ENCODE measurements around the gene LAMTOR2. TPM values are rescaled to one million over a fixed set of nuclear protein-coding genes. Genes with fewer than 3 reads are reported as not detected.
"Not testable (repeated sequence)": the region's sequence is repeated elsewhere in the genome, so short reads cannot be mapped to it uniquely, and the experiment has no call there.

LAMTOR2 gene
- total RNA-seq, 2 experiments from 2014 or later: 59.3 to 60.6 TPM

DNA sequence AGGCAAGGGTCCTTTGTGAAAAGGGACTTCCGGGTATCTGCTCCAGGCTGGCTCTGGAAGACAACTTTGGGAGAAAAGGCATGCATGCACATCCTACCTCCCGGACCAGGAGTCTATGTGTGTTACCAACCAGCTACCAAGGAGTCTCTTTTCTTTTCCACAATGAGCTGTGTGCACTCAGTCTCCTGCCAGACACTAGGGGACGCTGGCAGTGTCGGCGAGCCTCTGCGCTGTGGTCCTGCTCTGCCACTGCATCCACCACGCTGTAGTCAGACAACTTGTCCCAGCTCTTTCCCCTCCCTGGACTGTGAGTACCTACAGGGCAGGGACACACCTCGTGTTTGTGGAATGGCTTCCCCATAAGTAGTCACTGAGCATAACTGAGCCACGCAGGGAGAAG is 28.7 kb upstream of the LAMTOR2 start:
- Mint-ChIP-seq H3K27me3 (peaks cover 4% of the 10 kb centered on the region), H3K4me3 (no peak overlapping the region), H3K4me1 (peaks cover 16% of the 10 kb centered on the region), H3K36me3 (no peaks in the 10 kb centered on the region), H3K27ac (no peak overlapping the region), H3K9me3 (ENCODE audit: low read depth) (no peaks in the 10 kb centered on the region)
- ATAC-seq (peak; percentile 85), DNase-seq (peak; percentile 69)
- CTCF ChIA-PET: interaction anchor here (0.7 to 1.2 kb wide), 10 partner anchors 8 to 775 kb away, joined by 3 to 10 read pairs (median 3); no protein-coding TSS in a partner anchor

DNA sequence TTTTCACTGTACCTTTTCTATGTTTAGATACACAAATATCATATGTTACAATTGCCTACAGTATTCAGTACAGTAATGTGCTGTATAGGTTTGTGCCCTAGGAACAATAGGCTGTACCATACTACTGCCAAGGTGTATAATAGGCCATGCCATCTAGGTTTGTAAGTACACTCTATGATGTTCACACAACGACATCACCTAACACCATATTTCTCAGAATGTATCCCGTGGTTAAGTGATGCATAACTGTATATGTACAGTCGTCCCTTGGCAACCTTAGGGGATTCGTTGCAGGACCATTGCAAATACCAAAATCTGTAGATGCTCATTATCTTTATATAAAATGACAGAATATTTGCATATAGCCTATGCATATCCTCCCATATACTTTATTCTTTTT is 28.0 kb upstream of the LAMTOR2 start:
- CTCF ChIA-PET: interaction anchor here (0.7 to 1.2 kb wide), 7 partner anchors 7 to 776 kb away, joined by 3 to 10 read pairs (median 3); no protein-coding TSS in a partner anchor
- Mint-ChIP-seq H3K27ac (no peak overlapping the region), H3K36me3 (no peaks in the 10 kb centered on the region), H3K27me3 (peaks cover 4% of the 10 kb centered on the region), H3K4me3 (no peak overlapping the region), H3K9me3 (ENCODE audit: low read depth) (no peaks in the 10 kb centered on the region), H3K4me1 (peaks cover 13% of the 10 kb centered on the region)
- peak; percentile 35 for ATAC-seq
- no peak for DNase-seq

DNA sequence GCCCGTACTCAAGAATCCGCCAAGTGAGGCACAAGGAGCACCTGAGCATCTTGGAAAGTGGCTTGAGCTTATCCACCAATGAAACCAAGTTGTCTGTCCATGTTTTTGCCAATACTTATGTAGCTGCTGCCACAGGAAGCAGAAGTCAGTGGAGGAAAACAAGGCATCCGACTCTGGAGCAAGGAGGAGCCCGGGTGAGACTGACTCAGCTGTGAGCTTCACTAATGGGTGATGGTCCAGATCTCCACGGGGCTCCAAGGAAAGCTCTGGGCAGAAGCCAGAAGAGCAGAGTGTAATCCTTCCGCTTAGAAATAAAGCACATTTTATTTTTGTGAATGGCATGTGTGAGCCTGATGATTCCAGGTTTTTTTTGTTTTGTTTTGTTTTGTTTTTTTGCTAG is 21.6 kb upstream of the LAMTOR2 start:
- H3K4me1 Mint-ChIP-seq: peaks cover 11% of the 10 kb centered on the region
- no peak for DNase-seq
- H3K9me3 Mint-ChIP-seq (ENCODE audit: low read depth): no peaks in the 10 kb centered on the region
- peaks cover 2% of the 10 kb centered on the region for H3K36me3 Mint-ChIP-seq
- no peak overlapping the region for H3K4me3 Mint-ChIP-seq
- ATAC-seq: no peak
- no peaks in the 10 kb centered on the region for H3K27me3 Mint-ChIP-seq
- no peak overlapping the region for H3K27ac Mint-ChIP-seq
- CTCF ChIA-PET: interaction anchor here (0.7 to 1.7 kb wide), 3 partner anchors 20 to 54 kb away, joined by 3 to 9 read pairs (median 6); partner anchors contain the start of gene UBQLN4

DNA sequence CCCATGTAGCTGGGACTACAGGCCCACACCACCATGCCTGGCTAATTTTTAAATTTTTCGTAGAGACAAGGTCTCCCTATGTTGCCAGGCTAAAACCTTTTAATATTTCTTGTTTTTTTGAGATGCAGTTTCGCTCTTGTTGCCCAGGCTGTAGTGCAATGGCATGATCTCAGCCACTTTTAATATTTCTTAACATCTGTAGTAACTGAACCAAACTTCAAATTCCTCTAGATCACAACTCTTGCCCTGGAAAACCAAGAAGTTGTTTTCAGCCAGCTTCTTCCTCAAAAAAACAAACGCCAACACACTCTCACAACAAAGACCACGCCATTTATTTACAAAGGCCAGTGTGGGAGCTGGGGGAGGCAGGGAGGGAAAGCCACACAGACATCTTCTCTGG is 19.6 kb upstream of the LAMTOR2 start:
- H3K9me3 Mint-ChIP-seq (ENCODE audit: low read depth); H3K4me3 Mint-ChIP-seq; DNase-seq; ATAC-seq; H3K27ac Mint-ChIP-seq; H3K36me3 Mint-ChIP-seq; H3K27me3 Mint-ChIP-seq; CTCF ChIA-PET: not testable (repeated sequence)
- H3K4me1 Mint-ChIP-seq: peaks cover 11% of the 10 kb centered on the region

DNA sequence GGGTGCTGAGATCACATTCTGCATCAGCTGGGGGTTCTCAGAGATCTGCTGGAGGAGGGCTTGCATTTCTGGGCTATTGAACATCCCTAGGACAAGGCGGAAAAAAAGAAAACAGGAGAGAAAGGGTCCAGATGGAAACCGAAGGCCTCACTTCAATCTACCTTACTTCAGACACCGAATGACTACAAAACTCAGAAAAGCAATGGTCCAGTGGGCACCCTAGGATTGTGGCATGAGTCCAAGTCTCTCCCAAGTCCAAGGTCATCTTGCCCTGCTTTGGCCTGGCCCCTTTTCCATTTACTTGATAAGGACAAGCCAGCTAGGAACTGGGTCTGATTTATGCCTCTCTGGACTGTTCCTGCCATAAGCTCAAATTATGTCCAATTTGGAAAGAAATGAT is 11.8 kb upstream of the LAMTOR2 start:
- H3K9me3 Mint-ChIP-seq (ENCODE audit: low read depth): no peaks in the 10 kb centered on the region
- no peak overlapping the region for H3K27ac Mint-ChIP-seq
- no peak overlapping the region for H3K4me3 Mint-ChIP-seq
- H3K4me1 Mint-ChIP-seq: peaks cover 10% of the 10 kb centered on the region
- CTCF ChIA-PET: interaction anchor here (1.1 kb wide), 1 partner anchor 24 kb away, joined by 3 read pairs; no protein-coding TSS in a partner anchor
- DNase-seq: no peak
- ATAC-seq: no peak
- peaks cover 11% of the 10 kb centered on the region for H3K36me3 Mint-ChIP-seq
- H3K27me3 Mint-ChIP-seq: no peaks in the 10 kb centered on the region

DNA sequence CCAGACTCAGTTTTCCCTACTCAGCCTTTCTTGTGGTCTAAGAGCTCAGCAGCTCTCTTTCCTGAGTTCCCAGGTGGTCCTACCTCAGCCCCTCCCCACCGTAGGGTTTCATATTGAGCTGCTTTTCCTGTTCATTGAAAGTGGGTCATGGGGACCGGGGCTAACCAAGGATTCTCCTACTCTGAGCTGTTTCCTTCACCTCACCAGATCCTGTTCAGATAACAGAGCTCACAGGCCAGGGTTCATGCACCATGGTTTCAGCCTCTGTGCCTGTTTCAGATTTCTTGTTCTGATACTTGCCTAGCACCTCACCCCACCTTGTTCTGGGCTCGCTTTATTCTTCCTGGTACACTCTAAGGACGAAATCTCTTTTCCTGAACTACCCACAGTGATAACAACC is 9.5 kb upstream of the LAMTOR2 start:
- H3K36me3 Mint-ChIP-seq: peaks cover 9% of the 10 kb centered on the region
- no peaks in the 10 kb centered on the region for H3K27me3 Mint-ChIP-seq
- ATAC-seq (peak; percentile 89), DNase-seq (peak; percentile 55)
- H3K4me3 Mint-ChIP-seq: no peak overlapping the region
- H3K4me1 Mint-ChIP-seq: peaks cover 10% of the 10 kb centered on the region
- peak overlapping the region; percentile 37 for H3K27ac Mint-ChIP-seq
- H3K9me3 Mint-ChIP-seq (ENCODE audit: low read depth): no peaks in the 10 kb centered on the region
- CTCF ChIA-PET: interaction anchor here (0.8 to 1.3 kb wide), 5 partner anchors 17 to 104 kb away, joined by 3 to 4 read pairs (median 4); partner anchors contain the start of gene ARHGEF2

DNA sequence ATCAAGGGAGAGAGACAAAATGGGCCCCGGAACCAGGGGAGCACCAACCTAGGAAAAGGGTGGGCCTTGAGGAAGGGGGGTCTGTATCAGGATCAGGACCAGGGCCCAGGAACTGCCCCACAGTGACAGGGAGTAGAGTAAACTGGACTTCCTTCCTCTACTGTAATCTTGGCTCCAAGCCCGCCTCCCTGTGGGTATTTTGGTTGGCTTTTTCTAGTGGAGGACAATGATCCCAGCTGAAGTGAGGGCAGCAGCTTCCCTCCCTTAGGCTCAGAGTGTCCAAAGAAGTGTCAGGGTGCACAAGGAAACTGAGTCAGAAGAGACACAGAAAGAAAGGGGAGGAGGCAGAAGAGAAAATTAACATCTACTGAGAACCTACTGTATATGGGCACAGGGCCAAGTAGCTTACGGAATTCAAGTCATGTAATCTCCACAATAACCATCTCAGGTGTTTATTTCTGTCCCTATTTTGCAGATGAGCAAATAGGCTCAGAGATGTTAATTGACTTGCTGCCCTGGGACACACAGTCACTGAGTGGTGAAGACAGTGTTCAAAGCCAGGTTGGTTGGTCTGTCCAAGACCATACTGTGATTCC is 5.8 kb upstream of the LAMTOR2 start:
- H3K4me3 Mint-ChIP-seq: no peak overlapping the region
- peaks cover 20% of the 10 kb centered on the region for H3K4me1 Mint-ChIP-seq
- H3K36me3 Mint-ChIP-seq: no peaks in the 10 kb centered on the region
- H3K27ac Mint-ChIP-seq: no peak overlapping the region
- ATAC-seq: no peak
- H3K27me3 Mint-ChIP-seq: no peaks in the 10 kb centered on the region
- CTCF ChIA-PET: interaction anchor here (1.4 kb wide), 1 partner anchor 25 kb away, joined by 3 read pairs; no protein-coding TSS in a partner anchor
- no peak for DNase-seq
- H3K9me3 Mint-ChIP-seq (ENCODE audit: low read depth): no peaks in the 10 kb centered on the region

DNA sequence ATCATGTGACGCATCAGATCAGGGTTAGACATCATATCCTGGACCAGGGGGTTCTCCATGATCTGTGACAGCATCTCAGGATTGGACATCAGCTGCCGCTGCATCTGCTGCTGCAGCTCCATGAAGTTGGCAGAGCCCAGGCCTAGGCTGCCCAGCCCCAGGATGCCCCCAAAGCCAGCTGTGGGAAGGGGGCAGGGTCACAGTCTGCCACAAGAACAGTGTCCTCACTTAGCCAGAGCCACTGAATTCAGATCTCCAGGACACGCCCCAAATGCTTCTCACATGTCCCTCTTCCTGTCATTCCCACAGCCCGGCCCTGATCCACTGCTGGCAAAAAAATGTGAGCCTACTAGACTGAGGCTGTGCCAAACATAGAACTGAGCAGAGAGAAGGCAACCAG is 4.2 kb upstream of the LAMTOR2 start:
- DNase-seq: no peak
- Mint-ChIP-seq H3K27me3 (no peaks in the 10 kb centered on the region), H3K36me3 (no peaks in the 10 kb centered on the region), H3K9me3 (ENCODE audit: low read depth) (no peaks in the 10 kb centered on the region), H3K4me1 (peaks cover 17% of the 10 kb centered on the region), H3K27ac (no peak overlapping the region), H3K4me3 (no peak overlapping the region)
- ATAC-seq: no peak
- CTCF ChIA-PET: interaction anchor here (3.0 kb wide), 1 partner anchor 16 kb away, joined by 13 read pairs; no protein-coding TSS in a partner anchor

DNA sequence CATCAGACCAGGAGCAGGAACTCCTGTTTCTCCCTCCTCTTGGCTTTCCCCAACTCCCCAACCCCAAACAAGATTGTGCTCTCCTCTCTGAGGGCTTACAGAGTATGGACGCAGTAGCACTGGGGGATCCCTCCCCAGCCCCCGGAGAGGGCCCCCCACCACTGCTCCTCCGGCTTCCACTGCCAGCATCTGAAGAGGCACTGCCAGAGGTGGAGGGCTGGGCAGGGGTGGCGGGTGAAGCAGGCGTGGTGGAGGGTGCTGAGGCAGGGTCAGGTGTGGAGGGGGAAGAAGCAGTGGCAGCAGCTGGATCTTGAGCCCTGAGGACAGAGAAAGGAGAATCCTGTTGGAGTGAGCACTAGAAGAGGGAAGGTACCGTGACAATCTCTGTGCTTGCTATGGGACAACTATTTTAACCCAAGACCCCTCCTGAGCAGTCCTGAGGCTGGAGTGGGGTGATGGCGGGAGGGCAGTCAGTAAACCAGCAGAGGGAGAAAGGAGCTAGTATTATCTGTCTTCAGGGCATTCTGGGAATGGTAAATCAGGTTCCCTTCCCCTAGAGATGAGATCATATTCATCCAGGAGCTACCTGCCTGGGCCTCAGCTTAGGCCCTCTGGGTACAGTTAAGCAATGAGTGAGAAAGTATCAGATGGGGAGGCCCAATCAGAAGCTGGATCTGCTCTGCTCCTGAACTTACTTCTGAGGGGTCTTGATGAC is 3.4 kb upstream of the LAMTOR2 start:
- H3K27ac Mint-ChIP-seq: no peak overlapping the region

DNA sequence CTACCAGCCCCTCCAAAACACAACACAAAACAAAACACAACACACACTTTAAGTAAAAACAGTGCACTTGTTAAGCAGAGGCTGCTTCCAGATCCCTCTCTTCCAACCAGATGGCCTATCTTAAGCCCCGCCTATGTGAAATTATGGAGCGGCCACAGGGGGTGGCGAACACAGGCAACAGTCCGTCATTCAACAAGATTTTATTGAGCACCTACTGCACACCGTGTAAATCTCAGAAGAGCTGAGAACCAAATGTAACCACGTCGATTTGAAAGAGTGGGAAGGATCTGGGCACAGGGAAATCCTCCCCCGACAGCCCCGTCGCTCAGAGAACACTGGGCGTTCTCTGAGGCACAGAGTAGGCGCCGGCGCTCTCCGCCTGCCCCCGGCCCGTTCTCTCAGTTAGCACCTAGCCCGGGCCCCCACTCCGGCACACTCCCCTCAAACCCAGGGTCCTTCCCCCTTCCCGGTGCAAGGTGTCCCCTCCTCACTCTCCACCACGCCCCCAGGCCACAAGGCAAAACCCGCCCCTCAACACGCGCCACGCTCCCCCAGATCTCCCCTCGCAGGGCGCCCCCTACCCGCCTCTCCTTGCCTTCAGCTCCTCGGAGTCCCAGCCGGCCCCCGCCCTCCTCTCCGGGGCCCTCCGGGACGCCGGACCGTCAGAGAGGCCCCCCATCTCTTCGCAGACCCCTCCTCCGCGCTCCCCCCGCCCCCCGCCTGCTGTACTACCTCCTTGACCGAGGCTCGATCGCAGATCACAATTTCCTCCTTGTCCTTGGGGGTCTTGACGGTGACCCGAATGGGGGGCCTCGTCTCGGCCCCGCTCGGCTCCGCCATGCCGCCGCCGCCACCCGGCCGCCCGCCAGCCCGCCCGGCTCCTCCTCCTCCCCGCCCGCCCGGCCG is 1.5 kb upstream of the LAMTOR2 start:
- peaks cover 9% of the 10 kb centered on the region for H3K36me3 Mint-ChIP-seq
- CTCF ChIA-PET: interaction anchor here (0.6 to 2.3 kb wide), 8 partner anchors 13 to 802 kb away, joined by 3 to 9 read pairs (median 4); partner anchors contain the start of genes PMF1 and SSR2
- no peaks in the 10 kb centered on the region for H3K9me3 Mint-ChIP-seq (ENCODE audit: low read depth)
- peaks cover 29% of the 10 kb centered on the region for H3K4me1 Mint-ChIP-seq
- DNase-seq (peak; percentile 80), ATAC-seq (peak; percentile 43)
- H3K4me3 Mint-ChIP-seq: peak overlapping the region; percentile 90
- H3K27ac Mint-ChIP-seq: peak overlapping the region; percentile 86
- no peaks in the 10 kb centered on the region for H3K27me3 Mint-ChIP-seq

More for the DNA sequence above, 3.4 kb upstream of the LAMTOR2 start:
- Mint-ChIP-seq H3K4me3 (no peak overlapping the region), H3K27me3 (no peaks in the 10 kb centered on the region), H3K9me3 (ENCODE audit: low read depth) (no peaks in the 10 kb centered on the region), H3K4me1 (peaks cover 22% of the 10 kb centered on the region), H3K36me3 (peaks cover under 1% of the 10 kb centered on the region)
- CTCF ChIA-PET: interaction anchor here (0.6 to 3.0 kb wide), 3 partner anchors 15 to 366 kb away, joined by 3 to 13 read pairs (median 3); no protein-coding TSS in a partner anchor
- DNase-seq: no peak
- no peak for ATAC-seq

DNA sequence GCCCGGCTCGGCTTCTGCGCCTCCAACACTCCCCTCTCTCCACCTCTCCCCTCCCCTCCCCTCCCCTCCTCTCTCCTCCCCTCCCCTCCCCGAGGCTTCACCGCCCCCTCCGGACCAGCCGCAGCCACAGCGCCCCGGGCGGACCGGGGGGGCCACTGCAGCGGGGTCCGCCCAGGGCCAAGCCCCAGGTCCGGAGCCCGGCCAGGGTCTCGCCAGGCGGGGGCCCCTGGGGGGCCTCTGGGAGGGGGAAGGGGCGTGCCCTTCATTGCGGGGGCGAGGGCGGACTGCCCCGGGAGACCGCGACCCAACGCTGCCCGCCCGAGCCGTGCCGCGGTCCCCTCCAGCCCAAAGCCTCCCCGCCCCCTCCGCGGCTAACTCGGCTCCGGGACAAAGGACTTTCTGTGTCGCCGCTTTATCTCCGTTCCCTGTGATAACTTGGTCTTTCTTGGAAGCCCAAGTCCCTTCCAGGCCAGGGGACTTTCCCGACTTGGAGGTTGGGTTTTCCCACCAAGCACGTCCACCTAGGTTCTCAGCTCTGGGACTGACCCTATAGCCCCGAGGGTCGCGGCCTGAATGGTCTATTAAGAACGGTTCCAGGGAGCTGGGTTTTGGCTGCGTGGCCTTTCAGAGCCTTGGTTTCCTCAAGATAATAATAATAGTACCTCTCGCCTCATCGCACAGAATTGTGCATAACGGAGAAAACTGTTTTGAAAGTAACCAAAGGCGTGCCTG is 648 bp upstream of the LAMTOR2 start, which contains the start of gene UBQLN4:
UBQLN4 (minus strand) TSS at position 31 of the 732 bp plus-strand sequence. CDS start 97 bp downstream, outside the sequence.
- no peaks in the 10 kb centered on the region for H3K9me3 Mint-ChIP-seq (ENCODE audit: low read depth)
- H3K27ac Mint-ChIP-seq: peak within 1 kb of the TSS; percentile 86
- H3K27me3 Mint-ChIP-seq: no peaks in the 10 kb centered on the region
- peaks cover 29% of the 10 kb centered on the region for H3K4me1 Mint-ChIP-seq
- CTCF ChIA-PET: interaction anchor here (1.0 to 2.3 kb wide), 7 partner anchors 13 to 803 kb away, joined by 3 to 9 read pairs (median 4); partner anchors contain the start of genes PMF1 and SSR2
- H3K4me3 Mint-ChIP-seq: peak within 1 kb of the TSS; percentile 96
- ATAC-seq (peak; percentile 60), DNase-seq (peak; percentile 91)
- H3K36me3 Mint-ChIP-seq: peaks cover 9% of the 10 kb centered on the region

Measured in activated CD8-positive, alpha-beta memory T cell treated with anti-CD3 and anti-CD28 coated beads, Interleukin-2, amount 10 ng/mL, durations not matched to agents 7 days and 5 days (primary cell).